GM19043 (cell line): ENCODE results near the gene KCNB1.

Source experiments
- ATAC-seq: cut with Tn5 transposase; IDR thresholded peaks from one replicate; pipeline ENCODE4 v1.9.1; 2021; ENCODE audit warnings: low read depth; ENCODE audit not compliant: unreplicated experiment

Gene KCNB1

DNA sequence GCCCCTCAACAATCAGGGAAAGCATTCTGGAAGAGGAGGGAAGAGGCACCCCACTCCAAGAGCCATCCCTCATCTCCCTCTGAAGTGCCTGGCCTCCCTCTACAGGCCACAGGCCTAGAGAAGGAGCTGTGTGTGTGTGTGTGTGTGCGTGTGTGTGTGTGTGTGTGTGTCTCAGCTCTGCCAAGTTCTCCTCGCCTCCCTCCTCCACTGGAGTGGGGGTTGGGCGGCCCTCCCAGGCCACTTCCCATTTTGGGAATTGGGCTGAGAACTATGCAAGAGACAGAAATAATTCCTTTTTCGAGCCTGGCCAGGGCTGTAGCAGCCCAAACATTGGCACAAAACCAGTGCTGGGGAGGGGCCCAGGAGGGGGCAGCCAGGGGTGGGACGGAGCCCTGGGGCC is 35.7 kb downstream of the KCNB1 start:
- no peak for ATAC-seq

DNA sequence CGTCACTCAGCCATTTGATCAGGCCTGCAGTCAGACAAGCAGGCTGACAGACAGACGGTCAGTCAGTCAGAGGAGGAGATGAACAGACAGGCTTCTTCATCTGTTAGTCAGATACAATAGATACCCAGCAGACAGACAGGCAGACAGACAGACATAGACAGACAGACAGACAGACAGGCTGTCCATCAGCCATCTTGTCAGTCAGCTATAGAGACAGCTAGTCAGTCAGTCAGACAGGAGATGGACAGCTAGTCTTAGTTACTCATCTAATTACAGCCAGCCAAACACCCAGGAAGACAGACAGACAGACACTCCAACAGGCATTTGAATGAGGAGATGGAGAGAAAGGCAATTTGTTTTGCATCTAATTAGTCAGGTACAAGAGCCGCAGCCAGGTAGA is 36.4 kb downstream of the KCNB1 start:
- ATAC-seq = no peak

DNA sequence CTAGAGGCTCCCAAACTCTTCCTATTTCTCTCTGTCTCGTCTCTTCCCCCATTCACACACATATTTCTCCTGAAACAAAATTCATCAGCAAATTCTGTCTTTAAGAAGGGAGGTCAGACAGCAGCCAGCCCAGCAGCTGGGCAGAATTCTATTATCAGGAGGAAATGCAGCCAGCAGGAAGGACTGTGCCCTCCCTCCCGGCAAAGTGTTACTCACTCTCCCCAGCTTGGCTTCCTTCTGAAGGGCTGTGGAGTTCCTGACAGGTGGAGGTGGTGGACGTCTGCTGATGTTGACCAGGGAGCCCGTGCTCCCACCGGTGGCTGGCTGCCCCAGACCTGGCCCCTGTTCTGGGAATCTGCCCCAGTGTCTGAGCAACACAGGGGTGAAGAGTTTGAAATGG is 37.3 kb downstream of the KCNB1 start:
- no peak for ATAC-seq

DNA sequence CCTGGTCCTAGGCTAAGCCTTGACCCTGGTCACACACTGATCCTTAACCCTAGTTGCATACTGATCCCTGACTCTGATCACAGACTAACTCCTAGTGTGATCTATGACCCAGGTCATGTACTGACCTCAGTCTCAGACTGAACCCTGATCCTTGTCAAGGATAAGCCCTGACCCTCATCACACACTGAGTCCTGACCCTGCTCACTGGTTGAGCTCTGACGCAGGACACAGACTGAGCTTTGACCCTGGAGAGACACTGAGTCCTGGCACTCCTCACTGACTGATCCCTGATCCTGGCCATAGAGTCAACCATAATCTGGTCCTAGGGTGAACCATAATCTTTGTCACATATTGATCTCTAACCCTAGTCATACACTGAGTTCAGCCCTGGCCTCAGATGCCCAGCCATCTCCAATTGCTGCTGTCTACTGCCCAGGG is 37.9 kb downstream of the KCNB1 start:
- ATAC-seq = no peak

DNA sequence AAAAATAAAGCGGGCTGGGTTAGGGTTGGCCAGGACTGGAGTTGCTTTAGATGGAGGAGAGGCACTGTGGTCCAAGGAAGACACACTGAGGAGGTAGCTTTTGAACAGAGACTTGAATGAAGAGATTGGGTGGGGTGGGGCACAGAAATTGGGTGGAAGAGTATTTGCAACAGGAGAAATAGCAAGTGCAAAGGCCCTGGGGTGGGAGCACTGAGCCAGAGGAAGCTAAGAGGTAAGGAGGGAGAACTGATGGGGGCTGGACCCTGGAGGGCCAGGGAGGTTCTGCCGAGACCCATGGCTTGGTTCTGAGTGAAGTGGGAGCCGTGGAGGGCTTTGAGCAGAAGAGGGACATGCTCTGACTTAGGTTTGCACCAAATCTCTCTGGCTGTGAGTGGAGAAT is 45.4 kb downstream of the KCNB1 start:
- no peak for ATAC-seq

DNA sequence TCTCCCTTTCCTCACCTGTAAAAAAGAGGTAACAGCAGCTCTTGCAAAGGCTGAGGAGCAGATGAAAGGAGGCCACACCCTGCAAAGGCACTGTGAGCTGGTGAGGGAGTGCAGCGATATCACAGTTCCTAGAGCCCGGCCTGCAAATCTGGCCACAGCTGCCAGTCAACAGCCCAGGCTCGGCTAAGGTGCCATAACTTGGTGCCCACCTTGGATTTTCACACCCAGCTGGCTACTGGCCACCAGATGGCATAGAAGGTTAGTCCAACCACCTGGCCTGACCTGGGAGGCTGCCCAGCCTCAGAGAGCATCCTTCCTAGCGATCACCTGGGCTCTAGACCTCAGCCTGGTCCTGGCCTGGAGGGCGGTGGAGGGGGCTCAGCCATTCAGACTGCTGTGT is 46.8 kb downstream of the KCNB1 start:
- ATAC-seq = no peak

DNA sequence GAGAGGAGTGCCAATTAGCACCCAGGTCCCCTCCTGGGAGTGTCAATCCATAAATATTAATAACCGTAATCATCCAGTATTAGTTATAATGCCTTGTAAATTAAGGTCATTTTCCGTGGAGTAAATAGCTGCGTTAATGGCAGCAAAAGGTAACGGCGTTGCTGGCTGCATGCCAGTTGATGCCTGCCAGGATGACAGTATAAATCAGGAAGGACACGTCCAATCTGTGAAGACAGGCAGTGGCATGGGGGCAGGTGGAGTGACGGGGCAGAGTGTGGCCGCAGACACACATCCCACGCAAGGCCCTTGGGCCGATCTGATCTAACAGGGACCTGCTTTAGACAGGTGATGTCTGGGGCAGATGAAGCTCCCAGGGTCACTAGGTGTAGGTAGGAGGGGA is 49.1 kb downstream of the KCNB1 start:
- ATAC-seq = no peak

DNA sequence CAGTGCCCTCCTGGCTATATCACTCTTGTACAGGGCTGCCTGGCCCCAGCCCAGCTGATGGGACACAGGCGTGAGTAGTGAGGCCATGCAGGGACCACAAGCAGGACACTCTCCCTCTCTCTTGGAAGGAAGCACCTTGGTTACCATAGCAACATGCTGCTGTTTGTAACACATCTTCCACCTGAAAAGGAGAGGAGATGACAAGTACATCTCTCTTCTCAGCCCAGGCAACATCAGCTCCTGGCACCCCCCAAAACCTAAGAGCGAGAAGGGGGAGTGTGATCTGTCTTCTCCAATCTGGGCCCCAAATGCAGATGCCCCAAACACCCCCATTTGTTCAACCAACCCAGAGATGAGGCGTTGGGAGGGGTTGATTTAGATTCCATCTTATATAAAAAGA is 49.9 kb downstream of the KCNB1 start:
- no peak for ATAC-seq

DNA sequence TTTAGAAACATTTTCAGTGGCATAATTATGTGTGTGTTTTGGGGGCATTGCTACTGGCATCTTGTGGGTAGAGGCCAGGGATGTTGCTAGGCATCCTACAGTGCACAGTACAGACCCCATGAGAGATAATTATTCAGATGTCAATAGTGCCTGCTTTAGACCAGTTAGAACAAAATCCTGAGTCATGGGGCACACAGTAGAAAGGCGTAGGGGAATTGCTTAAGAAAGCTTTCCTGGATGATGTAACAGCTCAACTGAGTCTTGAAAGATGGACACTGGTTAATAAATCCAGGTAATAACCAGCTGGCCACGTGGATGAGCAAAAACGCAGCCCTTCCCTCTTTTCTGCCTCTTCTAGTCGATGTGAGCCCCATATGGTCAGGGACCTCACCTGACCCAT is 51.1 kb downstream of the KCNB1 start:
- no peak for ATAC-seq

DNA sequence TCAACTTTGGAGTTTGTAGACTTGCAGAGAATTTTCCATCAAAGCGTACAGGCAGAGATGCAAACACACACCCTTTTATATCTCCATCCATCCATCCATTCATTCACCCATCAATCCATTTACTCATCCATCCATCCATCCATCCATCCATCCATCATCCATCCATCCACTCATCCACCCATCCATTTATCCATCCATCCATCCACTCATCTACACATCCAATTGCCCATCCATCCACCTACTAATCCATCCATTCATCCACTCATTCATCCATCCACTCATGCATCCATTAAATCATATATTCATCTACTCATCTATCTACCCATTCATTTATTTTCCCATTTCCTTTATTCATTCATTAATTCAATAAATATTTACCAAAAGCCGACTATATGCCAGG is 52.1 kb downstream of the KCNB1 start:
- no peak for ATAC-seq

DNA sequence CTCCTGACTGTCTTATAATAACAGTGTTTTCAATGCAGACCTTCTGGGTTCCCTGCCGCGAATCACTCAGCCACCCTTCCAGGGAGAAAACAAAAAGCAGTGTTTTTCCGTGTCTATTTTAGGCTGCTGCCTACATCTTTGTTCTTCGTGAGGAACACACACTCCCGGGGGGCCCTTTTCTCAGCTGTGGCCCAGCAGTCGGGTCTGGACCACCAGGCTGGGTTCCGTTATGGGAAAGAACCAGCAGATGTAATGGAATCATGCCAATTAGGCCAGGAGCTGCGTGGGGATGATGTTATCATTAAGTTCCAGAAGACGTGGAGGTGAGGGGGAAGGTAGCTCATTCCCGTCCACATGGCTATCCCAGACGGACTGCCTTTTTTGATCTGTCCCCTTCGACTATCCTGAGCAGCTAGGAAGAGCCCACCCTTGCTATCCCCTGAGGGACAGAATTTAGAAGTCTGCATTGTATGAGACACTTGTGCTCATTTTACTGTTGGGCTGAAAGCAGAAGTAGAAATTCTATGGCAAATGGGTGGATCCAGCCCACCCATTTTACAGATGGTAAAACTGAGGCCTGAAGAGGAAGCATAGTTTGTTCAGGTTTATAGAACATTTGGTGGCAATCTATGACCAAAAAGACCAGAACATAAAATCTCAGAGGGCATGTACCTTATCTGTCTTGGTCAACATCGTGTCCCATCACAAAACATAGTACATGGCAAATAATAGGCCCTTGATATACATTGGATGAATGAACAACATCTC is 54.5 kb downstream of the KCNB1 start:
- ATAC-seq = no peak

DNA sequence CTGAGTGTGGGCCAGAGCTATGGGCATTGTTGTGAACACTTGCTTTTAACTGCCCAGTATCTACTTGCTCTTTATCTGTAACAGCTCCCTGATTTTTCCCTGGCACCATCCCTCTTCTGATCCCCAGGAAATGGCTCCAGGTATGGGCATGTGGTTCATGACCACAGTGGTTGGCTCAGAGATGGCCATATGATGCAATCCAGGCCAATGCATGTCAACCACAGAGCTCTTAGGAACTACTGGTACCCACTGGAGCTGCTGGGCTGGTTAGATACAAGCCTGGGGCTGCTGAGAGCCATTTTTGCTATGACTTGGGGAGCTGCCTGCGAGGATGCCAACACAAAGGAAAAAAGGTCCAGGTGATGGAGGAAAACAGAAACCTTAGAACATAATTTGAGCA is 55.6 kb downstream of the KCNB1 start:
- no peak for ATAC-seq

DNA sequence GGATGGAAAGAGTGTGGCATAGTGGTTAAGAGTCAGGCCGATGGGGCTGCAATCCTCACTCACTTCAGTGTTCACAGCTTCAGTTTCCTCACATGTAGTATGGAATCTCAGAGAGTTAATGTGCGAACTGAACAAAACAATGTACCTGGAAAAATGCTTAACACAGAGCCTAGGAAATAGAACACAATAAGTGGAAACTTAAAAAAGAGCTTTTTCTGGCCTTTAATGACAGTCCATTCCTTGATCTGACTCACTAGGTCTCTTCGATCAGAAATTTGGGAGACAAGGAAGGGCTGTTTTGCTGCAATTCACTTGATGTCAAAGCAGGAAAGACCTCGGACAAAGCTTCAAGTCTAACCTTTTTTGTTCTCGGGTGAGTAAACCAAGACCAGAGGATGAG is 56.1 kb downstream of the KCNB1 start:
- no peak for ATAC-seq

DNA sequence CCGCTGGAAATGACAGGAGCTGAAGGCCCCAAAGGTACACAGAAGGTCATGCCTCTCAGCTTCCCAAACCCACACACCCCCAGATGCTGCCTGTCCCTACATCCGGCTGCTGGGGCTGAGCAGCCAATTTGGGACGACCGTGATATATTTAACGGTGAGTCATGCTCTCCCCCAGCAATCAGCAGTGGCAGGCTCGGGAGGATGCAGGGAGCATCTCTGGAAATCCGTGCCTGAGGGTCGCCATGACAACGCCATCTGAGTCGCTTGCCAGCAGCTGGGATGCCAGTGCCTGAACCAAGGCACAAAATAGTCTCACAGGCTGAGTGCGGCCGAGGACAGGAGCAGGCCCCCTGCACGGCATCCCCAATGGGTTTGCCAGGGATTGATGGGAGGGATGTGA is 57.9 kb downstream of the KCNB1 start:
- ATAC-seq = no peak

DNA sequence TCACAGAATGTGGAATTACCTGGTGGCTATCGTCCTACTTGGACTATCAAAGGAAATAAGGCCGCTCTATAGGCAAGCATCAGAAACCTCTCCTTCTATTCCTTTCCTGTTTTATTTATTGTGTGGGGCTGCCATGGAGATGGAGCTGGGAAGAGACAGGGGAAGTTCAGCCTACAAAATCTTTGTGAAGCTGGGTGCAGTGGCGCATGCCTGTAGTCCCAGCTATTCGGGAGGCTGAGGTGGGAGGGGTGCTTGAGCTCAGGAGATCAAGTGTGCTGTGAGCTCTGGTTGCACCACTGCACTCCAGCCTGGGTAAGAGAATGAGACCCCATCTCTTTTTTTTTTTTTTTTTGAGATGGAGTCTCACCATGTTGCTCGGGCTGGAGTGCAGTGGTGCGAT is 60.3 kb downstream of the KCNB1 start:
- no peak for ATAC-seq

DNA sequence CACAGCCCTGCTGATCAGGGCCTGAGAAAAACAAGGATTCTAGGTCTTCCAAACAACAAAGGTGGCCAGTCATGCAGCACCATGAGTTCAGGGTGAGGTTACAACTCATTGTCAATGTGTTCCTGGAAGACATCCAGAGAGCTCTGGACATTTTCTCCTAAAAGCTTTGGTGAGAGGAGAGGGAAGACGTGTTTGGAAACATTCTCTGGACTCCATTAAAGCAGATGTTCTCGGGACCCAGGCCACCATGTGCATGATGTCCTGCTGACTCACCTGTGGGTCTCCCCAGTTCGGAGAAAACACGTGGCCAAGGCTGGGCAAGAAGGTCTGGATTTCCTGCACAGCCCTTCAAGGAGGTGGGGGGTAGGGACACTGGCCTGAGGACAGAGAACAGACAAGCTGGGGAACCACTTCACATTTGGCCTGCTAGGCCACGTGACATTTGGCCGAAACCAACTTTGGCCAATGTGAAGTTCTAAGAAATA is 61.6 kb downstream of the KCNB1 start:
- ATAC-seq = no peak

DNA sequence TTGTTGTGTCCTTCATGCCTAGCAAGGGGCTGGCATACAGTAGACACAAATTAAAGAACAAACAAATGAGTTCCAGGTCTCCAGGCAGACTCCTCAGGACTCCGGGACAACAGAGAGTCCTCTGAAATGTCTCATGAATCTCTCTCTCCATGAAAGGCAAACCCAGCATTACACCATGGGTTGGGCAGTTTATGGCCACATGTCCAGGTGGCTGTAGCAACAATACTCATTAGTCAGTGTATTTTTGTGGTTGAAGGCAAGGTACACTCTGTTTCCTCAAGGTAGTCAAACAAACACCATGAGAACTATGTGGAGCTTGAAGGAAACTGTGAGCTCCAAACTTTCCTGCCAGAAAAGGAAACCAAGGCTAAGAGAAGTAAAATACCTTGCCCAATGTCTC is 62.2 kb downstream of the KCNB1 start:
- no peak for ATAC-seq

DNA sequence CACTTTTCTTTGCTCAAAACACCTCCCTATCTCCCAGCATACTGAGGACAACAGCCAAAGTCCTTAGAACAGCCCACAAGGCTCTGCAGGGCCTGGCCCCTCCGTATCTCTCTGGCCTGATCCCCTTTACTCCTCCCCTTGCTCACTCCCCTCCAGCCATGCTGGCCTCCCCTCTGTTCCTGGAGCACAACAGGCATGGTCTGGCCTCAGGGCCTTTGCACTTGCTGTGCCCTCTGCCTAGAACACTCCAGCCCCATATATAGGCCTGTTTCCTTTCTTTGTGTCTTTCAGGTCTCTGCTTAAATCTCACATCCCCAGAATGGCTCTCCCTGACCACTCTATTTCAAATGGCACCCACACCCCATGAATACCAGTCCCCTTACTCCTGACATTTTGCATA is 62.7 kb downstream of the KCNB1 start:
- ATAC-seq = no peak

DNA sequence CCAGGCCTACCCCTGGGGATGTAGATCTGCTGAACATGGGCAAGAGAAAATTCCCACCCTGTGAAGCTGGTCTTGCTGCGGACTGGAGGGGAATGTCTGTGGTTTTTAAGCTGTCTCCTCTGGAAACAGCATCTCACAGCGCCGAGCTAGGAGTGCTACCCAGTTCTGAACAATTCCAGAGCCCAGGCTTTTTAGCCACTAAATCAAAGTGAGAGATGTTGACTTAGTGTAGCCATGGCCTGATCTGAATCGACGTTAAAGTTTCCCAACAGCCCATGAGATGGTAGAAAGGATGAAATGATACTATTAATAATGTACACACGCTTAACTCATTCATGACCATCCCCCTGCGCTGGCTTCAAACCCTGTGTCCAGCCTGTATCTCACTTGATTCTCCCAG is 63.7 kb downstream of the KCNB1 start:
- no peak for ATAC-seq

DNA sequence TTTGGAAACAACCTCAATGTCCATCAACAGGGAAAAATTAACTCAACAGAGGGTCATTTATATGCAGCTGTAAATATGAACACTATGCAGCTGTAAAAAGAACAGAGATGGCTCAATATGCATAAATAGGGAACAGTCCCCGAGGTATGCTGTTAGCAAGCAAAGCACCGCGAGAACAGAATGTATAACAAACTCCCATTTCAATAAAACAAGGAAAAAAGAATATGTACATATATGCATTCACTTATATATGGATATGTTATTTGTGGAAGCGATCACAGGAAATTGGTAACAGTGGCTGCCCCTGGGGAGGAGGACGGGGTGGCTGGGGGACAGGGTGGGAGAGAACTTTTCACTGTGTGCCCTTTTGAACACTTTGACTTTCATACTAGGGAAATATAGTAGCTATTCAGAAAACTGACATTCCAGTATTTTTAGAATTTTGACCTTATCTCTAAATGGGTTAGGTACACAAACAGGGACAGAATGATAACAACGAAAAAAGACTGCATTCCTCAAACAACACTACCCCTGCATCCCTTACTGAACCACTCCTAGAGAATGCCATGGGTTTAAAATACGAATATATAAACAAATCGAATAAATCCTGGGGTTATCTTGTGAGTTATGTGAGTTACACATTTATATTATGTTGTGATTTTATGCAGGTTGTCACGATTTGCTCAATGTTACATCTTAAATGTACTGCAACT is 64.5 kb downstream of the KCNB1 start:
- ATAC-seq = no peak

DNA sequence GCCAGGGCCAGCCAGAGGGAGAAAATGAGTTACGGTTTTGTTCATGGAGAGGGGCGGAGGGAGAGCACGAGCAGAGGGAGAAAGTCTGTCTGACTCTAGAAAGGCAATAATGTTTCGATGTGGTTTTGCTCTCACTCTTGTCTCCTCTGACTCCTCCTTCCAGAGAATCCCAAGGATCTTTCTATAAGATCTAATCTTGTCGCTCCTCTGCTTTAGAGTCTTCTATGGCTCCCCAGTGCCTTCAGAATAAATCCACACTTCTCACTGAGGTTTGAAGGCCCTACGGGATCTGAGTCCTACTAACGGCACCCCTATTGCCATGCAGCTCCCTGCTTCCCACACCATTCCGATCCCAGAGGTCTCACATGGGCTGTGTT is 66.8 kb downstream of the KCNB1 start:
- ATAC-seq = no peak

DNA sequence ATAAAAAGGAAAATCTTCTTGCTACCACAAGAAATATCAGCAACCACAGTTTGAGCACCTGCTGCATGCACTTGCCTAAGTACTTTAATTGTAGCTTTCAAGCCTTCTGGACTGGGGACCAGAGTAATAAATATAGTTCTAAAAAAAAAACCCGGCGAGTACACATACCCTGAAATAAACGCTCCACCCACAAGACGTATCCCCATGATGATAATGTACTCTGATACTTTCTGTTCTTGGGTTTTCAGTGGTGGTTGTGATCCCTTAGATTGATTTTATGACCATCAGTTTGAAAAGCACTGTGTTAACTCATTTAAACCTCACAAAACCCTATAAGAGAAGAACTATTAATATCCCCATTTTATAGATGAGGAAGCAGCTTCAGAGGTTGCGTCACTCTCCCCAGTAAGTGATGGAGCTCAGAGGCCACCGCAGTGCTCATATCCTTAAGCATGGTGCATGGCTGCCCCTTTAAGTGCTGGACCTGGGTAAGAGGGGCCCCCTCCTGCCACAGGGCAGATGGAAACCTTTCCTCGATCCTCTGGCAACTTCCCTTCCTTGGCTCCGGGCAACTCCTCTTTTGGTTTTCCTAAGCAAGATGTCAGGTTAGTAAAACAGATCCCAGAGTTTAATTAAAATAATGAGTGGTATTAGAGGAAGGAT is 67.3 kb downstream of the KCNB1 start:
- no peak for ATAC-seq
